ENCODE measurements around the gene PMPCA.

PMPCA gene

DNA sequence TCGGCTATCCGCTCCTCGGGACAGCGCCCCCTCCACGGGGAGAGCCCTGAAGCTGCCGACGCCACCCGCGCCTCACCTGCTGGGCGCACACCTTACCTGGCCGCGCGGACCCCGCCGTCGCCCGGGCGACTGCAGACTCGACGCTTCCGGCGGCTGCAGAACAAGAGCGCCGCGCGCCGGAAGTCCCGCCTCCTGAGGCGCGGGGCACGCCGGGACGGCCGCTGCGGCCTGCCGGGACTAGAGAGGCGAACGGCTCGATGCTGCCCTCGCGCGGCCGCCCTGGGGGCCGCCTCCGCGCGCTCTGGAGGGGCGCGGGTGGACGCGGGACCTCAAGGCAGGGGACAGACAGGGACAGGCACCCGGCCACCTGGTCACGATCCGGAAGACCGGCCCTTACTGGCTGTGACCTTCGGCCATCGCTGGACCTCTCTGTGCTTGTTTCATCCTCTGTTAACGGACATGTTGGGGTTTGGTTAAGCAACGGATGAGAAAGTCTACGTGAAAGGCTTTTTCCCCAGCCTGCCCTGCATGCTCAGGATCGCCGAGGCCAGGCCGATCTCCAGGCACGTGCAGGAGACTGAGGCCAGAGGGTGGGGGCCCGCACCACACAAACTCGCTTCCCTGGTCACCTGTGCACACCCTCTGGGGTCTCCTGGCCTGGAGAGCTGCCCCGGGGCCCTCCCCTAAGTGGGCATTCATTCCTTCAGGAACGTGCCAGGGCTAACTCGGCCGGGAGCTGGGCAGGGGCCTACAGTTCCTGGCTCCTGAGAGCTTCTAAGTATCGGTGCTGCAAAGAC, 10.2 kb upstream of the PMPCA start, which contains the start of gene SNAPC4:
Gene SNAPC4 (minus strand): TSS at position 133 of the 797 bp plus-strand sequence. CDS start 1,742 bp downstream, outside the sequence.
- H3K4me1 ChIP-seq, result peaks cover 5% of the 10 kb centered on the region
- no peaks in the 10 kb centered on the region for H3K9me3 ChIP-seq
- peak within 1 kb of the TSS; percentile 81 for H3K4me3 ChIP-seq (ENCODE audit: low read depth, low read length)
- TF ChIP-seq, protein P1, sequence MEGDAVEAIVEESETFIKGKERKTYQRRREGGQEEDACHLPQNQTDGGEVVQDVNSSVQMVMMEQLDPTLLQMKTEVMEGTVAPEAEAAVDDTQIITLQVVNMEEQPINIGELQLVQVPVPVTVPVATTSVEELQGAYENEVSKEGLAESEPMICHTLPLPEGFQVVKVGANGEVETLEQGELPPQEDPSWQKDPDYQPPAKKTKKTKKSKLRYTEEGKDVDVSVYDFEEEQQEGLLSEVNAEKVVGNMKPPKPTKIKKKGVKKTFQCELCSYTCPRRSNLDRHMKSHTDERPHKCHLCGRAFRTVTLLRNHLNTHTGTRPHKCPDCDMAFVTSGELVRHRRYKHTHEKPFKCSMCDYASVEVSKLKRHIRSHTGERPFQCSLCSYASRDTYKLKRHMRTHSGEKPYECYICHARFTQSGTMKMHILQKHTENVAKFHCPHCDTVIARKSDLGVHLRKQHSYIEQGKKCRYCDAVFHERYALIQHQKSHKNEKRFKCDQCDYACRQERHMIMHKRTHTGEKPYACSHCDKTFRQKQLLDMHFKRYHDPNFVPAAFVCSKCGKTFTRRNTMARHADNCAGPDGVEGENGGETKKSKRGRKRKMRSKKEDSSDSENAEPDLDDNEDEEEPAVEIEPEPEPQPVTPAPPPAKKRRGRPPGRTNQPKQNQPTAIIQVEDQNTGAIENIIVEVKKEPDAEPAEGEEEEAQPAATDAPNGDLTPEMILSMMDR (IDR thresholded peaks at IDR 0.05; ENCODE audit: low read depth, low read length), result peak; percentile 73
- H3K27me3 ChIP-seq, result no peaks in the 10 kb centered on the region
- DNase-seq, result peak; percentile 93
- H3K36me3 ChIP-seq, result peaks cover 61% of the 10 kb centered on the region

DNA sequence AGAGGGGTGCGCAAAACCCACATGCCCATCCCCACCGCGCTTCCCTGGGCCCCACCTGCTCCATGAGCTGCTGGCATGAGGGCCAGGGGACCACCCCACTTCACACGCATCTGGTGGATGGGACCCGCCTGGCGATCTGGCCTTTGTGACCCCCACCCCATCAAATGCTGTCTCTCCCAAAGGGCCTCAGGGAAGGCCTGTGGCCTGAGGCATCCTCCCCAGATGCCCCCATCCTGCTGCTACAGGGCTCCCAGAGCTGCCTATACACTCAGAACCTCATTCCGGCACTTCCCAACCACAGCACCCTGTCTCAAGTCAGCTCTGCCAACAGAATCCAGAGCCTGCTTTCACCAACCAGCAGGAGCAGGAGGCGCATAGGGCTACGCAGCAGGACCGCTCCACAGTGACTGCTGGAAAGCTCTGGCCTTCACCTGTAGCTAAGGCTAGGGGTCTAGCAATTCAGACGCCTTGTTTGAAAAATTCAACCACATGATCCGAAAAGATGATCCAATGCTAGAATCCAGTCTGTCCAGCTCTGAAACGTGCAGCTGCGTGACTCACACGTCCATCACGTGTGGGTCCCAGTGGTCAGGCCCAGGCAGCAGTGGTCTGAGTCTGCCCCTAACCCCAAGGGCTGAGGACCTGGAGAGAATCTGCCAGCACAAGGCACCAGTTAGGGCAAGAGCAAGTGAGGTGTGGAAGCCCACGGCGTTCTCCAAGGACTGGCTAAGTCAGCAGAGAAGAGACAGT, 9.1 kb upstream of the PMPCA start:
- H3K36me3 ChIP-seq, result peaks cover 60% of the 10 kb centered on the region
- TF ChIP-seq, protein P1 (IDR thresholded peaks at IDR 0.05; ENCODE audit: low read depth, low read length), result no peak
- no peaks in the 10 kb centered on the region for H3K27me3 ChIP-seq
- H3K4me3 ChIP-seq (ENCODE audit: low read depth, low read length), result no peak overlapping the region
- H3K4me1 ChIP-seq, result peaks cover 5% of the 10 kb centered on the region
- DNase-seq, result no peak
- no peaks in the 10 kb centered on the region for H3K9me3 ChIP-seq

DNA sequence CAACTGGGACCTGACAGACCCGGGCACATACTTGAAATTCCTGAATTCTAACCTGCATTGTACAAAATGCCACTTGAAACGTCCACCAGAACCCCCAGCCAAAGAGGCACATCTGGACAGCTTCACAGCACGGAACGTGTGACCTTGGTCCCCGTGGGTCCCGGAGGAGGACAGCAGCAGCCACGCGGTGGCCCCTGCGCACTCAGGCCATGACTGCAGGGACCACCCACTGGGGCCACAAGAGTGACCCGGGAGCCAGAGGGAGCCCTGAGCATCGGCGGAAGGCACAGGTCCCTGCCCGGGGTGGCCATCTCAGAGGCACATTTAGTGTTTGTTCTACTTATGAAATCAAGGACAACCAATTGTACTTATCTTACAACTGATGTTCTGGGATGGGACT, 8.4 kb upstream of the PMPCA start:
- TF ChIP-seq, protein P1 (IDR thresholded peaks at IDR 0.05; ENCODE audit: low read depth, low read length), result no peak
- Histone ChIP-seq H3K4me1 (peaks cover 5% of the 10 kb centered on the region), H3K4me3 (ENCODE audit: low read depth, low read length) (no peak overlapping the region), H3K36me3 (peaks cover 60% of the 10 kb centered on the region), H3K27me3 (no peaks in the 10 kb centered on the region), H3K9me3 (no peaks in the 10 kb centered on the region)
- DNase-seq, result no peak

DNA sequence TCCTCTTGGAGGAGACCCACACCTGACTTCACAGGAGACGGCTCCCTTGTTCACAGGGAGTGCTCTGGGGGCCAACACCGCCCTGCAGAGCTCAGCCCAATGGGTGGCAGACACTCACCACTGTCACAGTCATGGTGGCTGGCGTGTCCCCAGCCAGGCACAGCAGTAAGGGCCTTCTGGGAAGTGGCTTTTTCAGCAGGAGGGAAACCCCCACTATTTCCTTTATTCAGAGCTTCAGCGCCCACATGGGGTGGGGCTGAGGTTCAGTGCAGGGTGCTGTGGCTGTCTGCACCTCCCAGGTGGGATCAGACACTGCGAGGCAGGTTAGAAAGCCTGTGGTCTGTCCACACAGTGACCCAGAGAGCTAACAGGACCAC, 6.9 kb upstream of the PMPCA start:
- DNase-seq, result no peak
- no peak overlapping the region for H3K4me3 ChIP-seq (ENCODE audit: low read depth, low read length)
- H3K36me3 ChIP-seq, result peaks cover 63% of the 10 kb centered on the region
- H3K9me3 ChIP-seq, result no peaks in the 10 kb centered on the region
- no peaks in the 10 kb centered on the region for H3K27me3 ChIP-seq
- TF ChIP-seq, protein P1 (IDR thresholded peaks at IDR 0.05; ENCODE audit: low read depth, low read length), result no peak
- H3K4me1 ChIP-seq, result peaks cover 5% of the 10 kb centered on the region

DNA sequence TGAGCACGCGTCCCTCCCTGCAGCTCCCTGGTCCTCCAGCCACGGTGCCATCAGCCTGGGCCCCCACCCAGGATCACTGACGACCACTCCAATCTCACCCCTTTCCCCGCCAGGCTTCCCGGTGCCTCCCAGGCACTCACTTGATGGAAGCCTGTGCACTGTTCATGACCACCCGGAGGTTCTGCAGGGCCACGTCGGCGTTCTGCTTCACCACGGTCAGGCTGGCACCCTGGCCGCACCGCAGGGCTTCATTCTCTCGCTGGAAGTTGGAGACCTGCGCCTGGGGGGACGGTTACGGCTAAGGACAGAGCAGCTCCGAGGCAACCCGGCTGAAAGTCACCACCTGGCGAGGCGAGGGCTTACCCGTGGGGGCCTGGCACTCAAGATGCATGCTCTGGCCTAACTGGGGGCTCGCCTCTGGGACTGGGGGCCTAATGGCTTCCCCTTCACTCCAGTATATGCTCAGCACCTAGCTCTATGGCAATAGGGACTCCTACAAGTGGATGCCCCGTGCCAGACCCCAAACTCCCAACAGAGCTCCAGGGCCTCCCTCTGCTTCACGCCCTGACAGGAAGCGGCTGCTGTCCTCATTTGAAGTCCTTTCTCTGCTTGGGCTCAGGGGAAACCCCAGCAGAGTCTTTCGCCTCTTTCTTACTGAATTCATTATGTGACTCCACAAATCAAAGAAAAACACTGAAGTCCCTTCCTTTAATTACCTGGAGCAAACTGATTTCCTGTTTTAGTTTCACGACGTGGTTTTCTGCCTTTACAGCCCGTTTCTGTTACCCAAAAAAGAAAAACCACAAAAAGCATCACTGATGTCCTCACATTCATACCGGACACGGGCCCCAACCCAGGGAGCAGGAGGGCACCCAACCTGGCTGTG, 6.3 kb upstream of the PMPCA start:
- no peaks in the 10 kb centered on the region for H3K9me3 ChIP-seq
- H3K27me3 ChIP-seq, result no peaks in the 10 kb centered on the region
- DNase-seq, result no peak
- H3K36me3 ChIP-seq, result peaks cover 66% of the 10 kb centered on the region
- H3K4me3 ChIP-seq (ENCODE audit: low read depth, low read length), result no peak overlapping the region
- TF ChIP-seq, protein P1 (IDR thresholded peaks at IDR 0.05; ENCODE audit: low read depth, low read length), result no peak
- H3K4me1 ChIP-seq, result peaks cover 5% of the 10 kb centered on the region

Data from BE2C (cell line).